Lower leg skin (tissue), 4 donors: Measurements from ENCODE around the gene DCAF8. TPM values are rescaled to one million over a fixed set of nuclear protein-coding genes. Genes with fewer than 3 reads are reported as not detected.

Experiments used
- DNase-seq, 2 donors: peaks; one replicate each; pipeline ENCODE4 v3.0.0-alpha.2; 2019; ENCODE audit warnings: low spot score in 2 of 2
- H3K4me3 ChIP-seq: fragments of 200-600 bp; sonication (generic); 2 replicates; pipeline ENCODE4 v1.5.1; 2017; ENCODE audit warnings: mild to moderate bottlenecking, low read depth; ENCODE audit not compliant: poor library complexity, severe bottlenecking
- CTCF ChIP-seq, 3 donors: fragments of 450-650 bp; IDR thresholded peaks; one replicate each; pipeline ENCODE4 v1.5.1; 2016; ENCODE audit warnings: antibody characterized with exemption in 3 of 3, mild to moderate bottlenecking in 3 of 3, moderate library complexity in 2 of 3
- POLR2A ChIP-seq, 2 donors: fragments of 450-650 bp; IDR thresholded peaks; one replicate each; pipeline ENCODE4 v1.6.1; 2016 to 2017; ENCODE audit warnings: antibody characterized with exemption in 2 of 2, mild to moderate bottlenecking in 1 of 2, moderate library complexity in 1 of 2
- WGBS, 2 donors: methylation state at CpG; one replicate each; pipeline ENCODE4 v1.1.5; 2018; 5-methylcytosine and 5-hydroxymethylcytosine counted together
- intact Hi-C: fragments of 100-400 bp; cut with DNase I; formaldehyde crosslinking; loops from one replicate; pipeline ENCODE4 v1.15.0; 2023; ENCODE audit warnings: low total_unique reads
- total RNA-seq, 4 donors: library from RNA; depleted of rRNA; stranded (reverse); fragments of >200 nt; gene quantifications; one replicate each; pipeline ENCODE4 v1.1.0, GENCODE V29; 2016

Gene DCAF8
- total RNA-seq = 100 to 1,000 TPM in 2 of 4 donors, 10 to 100 TPM in 2; 90.2 to 141 (median 97.9) TPM

- 0% methylated on average over 47 to 67 of the region's 67 CpGs for WGBS, 2 donors
- peak; percentile 98 to 99 for DNase-seq
- peak within 1 kb of the TSS; percentile 97 for H3K4me3 ChIP-seq
- TF ChIP-seq CTCF (IDR thresholded peaks at IDR 0.05) (no peak), POLR2A (IDR thresholded peaks at IDR 0.05) (peak in 1 of 2 donors; percentile 93)
- intact Hi-C loops = no loop called here
Measured at GRCh38 chr1:160261893-160262794, at the start of gene DCAF8. DCAF8 (minus strand) TSS chr1:160262549; CDS start chr1:160244008, 18,541 bp downstream.

GRCh38 chr1:160309571-160309970, 47.2 kb upstream of the DCAF8 start:
- WGBS, 2 donors = 54 to 81% methylated on average over 1 of the region's 1 CpG
- DNase-seq = no peak
- no peak overlapping the region for H3K4me3 ChIP-seq
- intact Hi-C loops = no loop called here
- TF ChIP-seq CTCF (IDR thresholded peaks at IDR 0.05) (no peak), POLR2A (IDR thresholded peaks at IDR 0.05) (no peak)

GRCh38 chr1:160309185-160309557, 46.8 kb upstream of the DCAF8 start:
- H3K4me3 ChIP-seq = no peak overlapping the region
- TF ChIP-seq CTCF (IDR thresholded peaks at IDR 0.05) = no peak
- no peak for TF ChIP-seq POLR2A (IDR thresholded peaks at IDR 0.05)
- intact Hi-C loops = no loop called here
- no peak for DNase-seq

- no peak overlapping the region for H3K4me3 ChIP-seq
- TF ChIP-seq POLR2A (IDR thresholded peaks at IDR 0.05) = no peak
- WGBS, 2 donors = 72 to 86% methylated on average over 4 of the region's 4 CpGs
- no peak for DNase-seq
- intact Hi-C loops = no loop called here
Measured at GRCh38 chr1:160308451-160309184, 46.3 kb upstream of the DCAF8 start.

- 84 to 87% methylated on average over 13 of the region's 13 CpGs for WGBS, 2 donors
- DNase-seq = no peak
- intact Hi-C loops = no loop called here
- TF ChIP-seq POLR2A (IDR thresholded peaks at IDR 0.05) (no peak), CTCF (IDR thresholded peaks at IDR 0.05) (no peak)
- H3K4me3 ChIP-seq = no peak overlapping the region
Measured at GRCh38 chr1:160307118-160307791, 44.9 kb upstream of the DCAF8 start.

GRCh38 chr1:160300173-160300572, 37.8 kb upstream of the DCAF8 start:
- WGBS, 2 donors = 89 to 90% methylated on average over 7 of the region's 7 CpGs
- H3K4me3 ChIP-seq = no peak overlapping the region
- intact Hi-C loops = no loop called here
- DNase-seq = no peak
- TF ChIP-seq POLR2A (IDR thresholded peaks at IDR 0.05) = no peak
- no peak for TF ChIP-seq CTCF (IDR thresholded peaks at IDR 0.05)
